CD14-positive monocyte (primary cell): ENCODE results near the gene UVSSA. TPM values are rescaled to one million over a fixed set of nuclear protein-coding genes. Genes with fewer than 3 reads are reported as not detected.

Experiments used
- DNase-seq, 3 donors: peaks; one replicate each; pipeline ENCODE4 v3.0.0-alpha.2; 2011 to 2022
- H2AFZ ChIP-seq: 2 replicates; pipeline ENCODE4 v1.6.0; 2012; ENCODE audit warnings: mild to moderate bottlenecking, low read depth, low read length, inconsistent platforms; ENCODE audit not compliant: insufficient read depth, poor library complexity, severe bottlenecking
- H3K27ac ChIP-seq, 2 donors: 1 replicate in 1 of 2; 2 replicates in 1 of 2; pipeline ENCODE4 v1.5.1; 2012 to 2013; ENCODE audit warnings: low read length in 2 of 2, control low read depth in 1 of 2, inconsistent platforms in 1 of 2, low read depth in 1 of 2, mild to moderate bottlenecking in 1 of 2
- H3K27me3 ChIP-seq, 2 donors: one replicate each; pipeline versions ENCODE4 v1.6.0 to v1.6.1; 2011 to 2013; ENCODE audit warnings: low read length in 2 of 2; ENCODE audit not compliant: control insufficient read depth in 2 of 2, insufficient read depth in 2 of 2
- H3K36me3 ChIP-seq, 2 donors: replicated peaks in 1 of 2; 1 replicate in 1 of 2; 2 replicates in 1 of 2; pipeline versions ENCODE4 v1.5.1 to v1.6.1; 2012 to 2013; ENCODE audit warnings: low read length in 2 of 2, control low read depth in 1 of 2, inconsistent platforms in 1 of 2, mild to moderate bottlenecking in 1 of 2; ENCODE audit not compliant: insufficient read depth in 2 of 2, control insufficient read depth in 1 of 2
- H3K4me1 ChIP-seq, 2 donors: 1 replicate in 1 of 2; 2 replicates in 1 of 2; pipeline versions ENCODE4 v1.5.1 to v1.6.1; 2012 to 2013; ENCODE audit warnings: low read length in 2 of 2, control low read depth in 1 of 2, inconsistent platforms in 1 of 2, mild to moderate bottlenecking in 1 of 2, moderate library complexity in 1 of 2; ENCODE audit not compliant: insufficient read depth in 2 of 2, control insufficient read depth in 1 of 2
- H3K4me2 ChIP-seq: replicated peaks from 2 replicates; pipeline ENCODE3; 2012; ENCODE audit warnings: low read length, moderate library complexity, mild to moderate bottlenecking; ENCODE audit not compliant: poor library complexity, severe bottlenecking; ENCODE audit errors: extremely low read depth
- H3K4me3 ChIP-seq, 3 experiments: fragments of 200-600 bp in 1 of 3; sonication (generic) in 1 of 3; replicated peaks in 1 of 3; 1 replicate in 2 of 3; 2 replicates in 1 of 3; pipeline ENCODE4 v1.5.1; 2011 to 2013; ENCODE audit warnings: low read length in 3 of 3, mild to moderate bottlenecking in 3 of 3, control low read depth in 2 of 3, low read depth in 2 of 3, inconsistent platforms in 1 of 3, moderate library complexity in 1 of 3
- H3K79me2 ChIP-seq: 2 replicates; pipeline ENCODE4 v1.6.0; 2012; ENCODE audit warnings: mild to moderate bottlenecking, control low read depth, inconsistent platforms, low read length, moderate library complexity; ENCODE audit not compliant: insufficient read depth
- H3K9ac ChIP-seq: 2 replicates; pipeline ENCODE4 v1.6.0; 2017; ENCODE audit warnings: low read length, mild to moderate bottlenecking; ENCODE audit not compliant: insufficient read depth, poor library complexity, severe bottlenecking
- H3K9me3 ChIP-seq, 2 donors: replicated peaks in 1 of 2; 1 replicate in 1 of 2; 2 replicates in 1 of 2; pipeline versions ENCODE4 v1.5.1 to v1.6.1; 2012 to 2013; ENCODE audit warnings: low read length in 2 of 2, control low read depth in 1 of 2; ENCODE audit not compliant: control insufficient read depth in 1 of 2, insufficient read depth in 1 of 2
- H4K20me1 ChIP-seq: 2 replicates; pipeline ENCODE4 v1.6.0; 2012; ENCODE audit warnings: mild to moderate bottlenecking, low read length, control low read depth, moderate library complexity; ENCODE audit not compliant: insufficient read depth
- H3K27ac Mint-ChIP-seq, 7 donors: one replicate each; pipeline ENCODE4 v1.8.0; 2020; ENCODE audit warnings: mild to moderate bottlenecking in 7 of 7, mixed read lengths in 7 of 7, moderate library complexity in 6 of 7, inconsistent platforms in 2 of 7
- H3K27me3 Mint-ChIP-seq, 3 donors: one replicate each; pipeline ENCODE4 v1.8.0; 2021 to 2022; ENCODE audit warnings: low read depth in 3 of 3, mild to moderate bottlenecking in 3 of 3, mixed read lengths in 3 of 3, moderate library complexity in 3 of 3, inconsistent platforms in 1 of 3
- H3K36me3 Mint-ChIP-seq, 2 donors: one replicate each; pipeline ENCODE4 v1.8.0; 2020; ENCODE audit warnings: mixed read lengths in 2 of 2, inconsistent platforms in 1 of 2, mild to moderate bottlenecking in 1 of 2
- H3K4me1 Mint-ChIP-seq: one replicate; pipeline ENCODE4 v1.8.0; 2020; ENCODE audit warnings: mild to moderate bottlenecking, mixed read lengths
- H3K4me3 Mint-ChIP-seq, 2 donors: one replicate each; pipeline ENCODE4 v1.8.0; 2020; ENCODE audit warnings: mild to moderate bottlenecking in 2 of 2, mixed read lengths in 2 of 2, moderate library complexity in 1 of 2
- H3K9me3 Mint-ChIP-seq, 7 donors: one replicate each; pipeline ENCODE4 v1.8.0; 2020 to 2022; ENCODE audit warnings: mixed read lengths in 7 of 7, mild to moderate bottlenecking in 6 of 7, moderate library complexity in 6 of 7, inconsistent platforms in 2 of 7
- WGBS: methylation state at CpG from one replicate; pipeline ENCODE4 v1.1.5; 2013; ENCODE audit warnings: missing lambda C conversion rate; ENCODE audit not compliant: insufficient coverage; 5-methylcytosine and 5-hydroxymethylcytosine counted together
- intact Hi-C, 2 donors: fragments of 100-400 bp; cut with micrococcal nuclease; formaldehyde crosslinking; loops; one replicate each; pipeline versions ENCODE4 v1.15.0 to v1.15.1; 2023
- polyA plus RNA-seq, 3 donors: library from polyadenylated mRNA; depleted of rRNA in 1 of 3; unstranded in 2 of 3; stranded (reverse) in 1 of 3; fragments of 300-500 nt in 2 of 3; fragments of >200 nt in 1 of 3; fragmentation: Illumina TruSeq in 2 of 3; gene quantifications; 1 replicate in 2 of 3; 2 replicates in 1 of 3; pipeline ENCODE4 v1.2.3, GENCODE V29; 2012 to 2021
- TF ChIP-seq, protein P1 (sequence below): fragments of 200-600 bp; IDR thresholded peaks from one replicate; pipeline ENCODE4 v1.8.0; 2022; ENCODE audit warnings: antibody characterized with exemption, mild to moderate bottlenecking

UVSSA gene
- polyA plus RNA-seq, 3 donors: 2.6 to 54.0 (median 4.8) TPM

DNA sequence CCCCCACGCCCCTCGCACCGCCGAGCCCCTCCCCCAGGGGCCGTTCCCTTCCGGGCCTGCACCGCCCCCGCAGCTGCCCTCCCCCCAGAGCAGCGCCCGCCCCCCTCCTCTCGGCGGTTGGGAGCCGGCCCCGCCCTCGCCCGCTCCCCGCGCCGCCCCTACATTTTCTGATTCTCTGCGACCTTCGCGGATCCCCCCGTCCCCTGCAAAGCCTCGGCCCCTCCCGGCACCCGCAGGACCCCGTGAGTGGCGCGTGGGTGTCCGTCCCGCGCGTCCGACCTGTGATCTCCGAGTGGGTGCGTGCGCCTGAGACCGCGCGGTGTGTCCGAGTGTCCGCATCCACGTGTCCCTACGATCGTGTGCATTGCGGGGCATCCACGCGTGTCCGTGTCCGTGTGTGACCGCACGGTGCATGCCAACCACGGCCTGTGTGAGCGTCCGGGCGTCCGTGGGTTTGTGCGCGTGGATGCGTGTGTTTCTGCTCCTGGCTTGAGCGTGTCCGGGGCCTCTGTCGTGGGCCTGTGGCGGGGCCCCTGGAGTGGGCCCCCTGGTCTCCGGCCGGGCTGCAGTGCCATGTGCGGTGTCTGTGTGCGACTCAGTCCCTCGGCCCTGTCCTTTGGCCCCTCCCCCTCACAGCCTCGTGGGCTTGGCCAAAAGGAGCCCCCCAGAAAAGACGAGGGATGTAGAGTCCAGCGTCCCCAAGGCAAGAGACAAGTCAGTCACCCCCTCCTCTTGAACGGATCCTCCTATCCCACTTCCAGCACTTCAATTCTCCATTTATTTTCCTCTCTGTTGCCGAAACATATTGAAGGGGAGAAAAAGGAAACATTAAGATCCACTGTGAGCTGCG, 68.0 kb downstream of the UVSSA start:
- H3K9me3 Mint-ChIP-seq: peaks cover 0 to 20% (median 7%) of the 10 kb centered on the region in 7 donors
- 44% methylated on average over 54 of the region's 75 CpGs for WGBS
- Histone ChIP-seq H3K36me3 (no peaks in the 10 kb centered on the region), H3K4me3 (no peak overlapping the region), H4K20me1 (no peaks in the 10 kb centered on the region), H3K27ac (no peak overlapping the region), H3K9ac (no peak overlapping the region), H2AFZ (no peak overlapping the region), H3K4me2 (no peak overlapping the region), H3K79me2 (no peaks in the 10 kb centered on the region), H3K4me1 (no peaks in the 10 kb centered on the region), H3K27me3 (peaks cover 0 to 53% of the 10 kb centered on the region in 2 donors), H3K9me3 (peaks cover 5 to 6% of the 10 kb centered on the region in 2 donors)
- intact Hi-C loops: no loop called here
- H3K36me3 Mint-ChIP-seq: peaks cover 0 to 2% of the 10 kb centered on the region in 2 donors
- no peaks in the 10 kb centered on the region for H3K4me1 Mint-ChIP-seq
- no peak overlapping the region for H3K27ac Mint-ChIP-seq
- H3K27me3 Mint-ChIP-seq: peaks cover 62 to 72% (median 64%) of the 10 kb centered on the region in 3 donors
- peak overlapping the region in 1 of 2 donors; percentile 71 for H3K4me3 Mint-ChIP-seq
- DNase-seq: no peak
- TF ChIP-seq, protein P1, sequence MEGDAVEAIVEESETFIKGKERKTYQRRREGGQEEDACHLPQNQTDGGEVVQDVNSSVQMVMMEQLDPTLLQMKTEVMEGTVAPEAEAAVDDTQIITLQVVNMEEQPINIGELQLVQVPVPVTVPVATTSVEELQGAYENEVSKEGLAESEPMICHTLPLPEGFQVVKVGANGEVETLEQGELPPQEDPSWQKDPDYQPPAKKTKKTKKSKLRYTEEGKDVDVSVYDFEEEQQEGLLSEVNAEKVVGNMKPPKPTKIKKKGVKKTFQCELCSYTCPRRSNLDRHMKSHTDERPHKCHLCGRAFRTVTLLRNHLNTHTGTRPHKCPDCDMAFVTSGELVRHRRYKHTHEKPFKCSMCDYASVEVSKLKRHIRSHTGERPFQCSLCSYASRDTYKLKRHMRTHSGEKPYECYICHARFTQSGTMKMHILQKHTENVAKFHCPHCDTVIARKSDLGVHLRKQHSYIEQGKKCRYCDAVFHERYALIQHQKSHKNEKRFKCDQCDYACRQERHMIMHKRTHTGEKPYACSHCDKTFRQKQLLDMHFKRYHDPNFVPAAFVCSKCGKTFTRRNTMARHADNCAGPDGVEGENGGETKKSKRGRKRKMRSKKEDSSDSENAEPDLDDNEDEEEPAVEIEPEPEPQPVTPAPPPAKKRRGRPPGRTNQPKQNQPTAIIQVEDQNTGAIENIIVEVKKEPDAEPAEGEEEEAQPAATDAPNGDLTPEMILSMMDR: no peak

DNA sequence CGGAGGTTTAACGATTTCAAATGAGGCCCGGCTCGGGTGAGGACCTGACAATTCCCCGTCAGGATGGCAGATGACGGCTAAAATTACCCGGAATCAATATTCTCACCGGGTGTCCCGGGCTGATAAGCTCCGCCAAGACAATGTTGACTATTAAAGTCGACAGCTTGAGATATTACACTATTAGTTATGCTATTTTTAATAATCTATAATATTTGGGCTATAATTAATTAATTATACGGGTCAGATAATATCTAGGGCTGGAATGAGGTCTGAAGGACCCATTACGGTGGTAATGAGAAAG, 68.6 kb downstream of the UVSSA start:
- 71% methylated on average over 6 of the region's 13 CpGs for WGBS
- Histone ChIP-seq H3K27me3 (peaks cover 0 to 47% of the 10 kb centered on the region in 2 donors), H3K9ac (no peak overlapping the region), H3K79me2 (no peaks in the 10 kb centered on the region), H2AFZ (no peak overlapping the region), H3K4me2 (no peak overlapping the region), H3K4me3 (no peak overlapping the region), H3K9me3 (peaks cover 0 to 6% of the 10 kb centered on the region in 2 donors), H4K20me1 (no peaks in the 10 kb centered on the region), H3K27ac (no peak overlapping the region), H3K36me3 (no peaks in the 10 kb centered on the region), H3K4me1 (no peaks in the 10 kb centered on the region)
- peaks cover 0 to 19% (median 7%) of the 10 kb centered on the region in 7 donors for H3K9me3 Mint-ChIP-seq
- intact Hi-C loops: no loop called here
- H3K36me3 Mint-ChIP-seq: peaks cover 0 to under 1% of the 10 kb centered on the region in 2 donors
- DNase-seq: no peak
- TF ChIP-seq, protein P1: no peak
- H3K4me3 Mint-ChIP-seq: peak overlapping the region in 1 of 2 donors; percentile 71
- peaks cover 57 to 69% (median 60%) of the 10 kb centered on the region in 3 donors for H3K27me3 Mint-ChIP-seq
- H3K4me1 Mint-ChIP-seq: no peaks in the 10 kb centered on the region
- H3K27ac Mint-ChIP-seq: no peak overlapping the region
